ENCODE results near the gene TNIK.

TNIK gene

DNA sequence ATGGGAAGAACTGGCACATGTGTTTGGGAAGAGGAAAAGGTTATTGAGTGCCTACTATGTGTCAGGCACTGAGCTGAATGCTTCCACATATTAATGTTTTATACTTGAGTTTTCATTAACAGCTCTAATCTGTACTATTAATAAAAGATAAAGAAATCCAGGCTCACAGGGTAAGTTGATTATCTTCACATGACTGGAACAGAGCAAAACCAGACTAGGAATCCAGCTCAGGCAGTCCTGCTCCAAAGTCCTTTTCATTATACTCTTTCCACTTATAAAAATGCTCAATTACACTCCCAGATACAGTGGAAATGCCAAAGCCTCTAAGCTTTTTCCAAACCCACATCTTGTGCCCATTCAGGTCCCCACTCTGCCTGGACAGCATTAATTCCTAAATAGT, 97.6 kb downstream of the TNIK start:
- Histone ChIP-seq H3K9ac (ENCODE audit: low read length) (no peak overlapping the region), H3K27me3 (ENCODE audit: control insufficient read depth, insufficient read depth, low read length) (no peaks in the 10 kb centered on the region), H3K4me3 (ENCODE audit: low read length) (no peak overlapping the region), H3K9me3 (ENCODE audit: control insufficient read depth, low read length) (no peaks in the 10 kb centered on the region), H3K36me3 (ENCODE audit: control insufficient read depth, insufficient read depth, low read length) (no peaks in the 10 kb centered on the region), H3K4me1 (ENCODE audit: control insufficient read depth, insufficient read depth, low read length) (peaks cover 16% of the 10 kb centered on the region)

GRCh38 chr3:171358881-171359198, 101.4 kb downstream of the TNIK start:
- H3K27me3 ChIP-seq (ENCODE audit: control insufficient read depth, insufficient read depth, low read length), result no peaks in the 10 kb centered on the region
- no peak overlapping the region for H3K9ac ChIP-seq (ENCODE audit: low read length)
- H3K4me3 ChIP-seq (ENCODE audit: low read length), result no peak overlapping the region
- H3K9me3 ChIP-seq (ENCODE audit: control insufficient read depth, low read length), result no peaks in the 10 kb centered on the region
- H3K36me3 ChIP-seq (ENCODE audit: control insufficient read depth, insufficient read depth, low read length), result no peaks in the 10 kb centered on the region
- H3K4me1 ChIP-seq (ENCODE audit: control insufficient read depth, insufficient read depth, low read length), result peaks cover 40% of the 10 kb centered on the region

- no peaks in the 10 kb centered on the region for H3K9me3 ChIP-seq (ENCODE audit: control insufficient read depth, low read length)
- peaks cover 40% of the 10 kb centered on the region for H3K4me1 ChIP-seq (ENCODE audit: control insufficient read depth, insufficient read depth, low read length)
- no peak overlapping the region for H3K9ac ChIP-seq (ENCODE audit: low read length)
- no peaks in the 10 kb centered on the region for H3K36me3 ChIP-seq (ENCODE audit: control insufficient read depth, insufficient read depth, low read length)
- H3K27me3 ChIP-seq (ENCODE audit: control insufficient read depth, insufficient read depth, low read length), result no peaks in the 10 kb centered on the region
- no peak overlapping the region for H3K4me3 ChIP-seq (ENCODE audit: low read length)
Measured at GRCh38 chr3:171358181-171358880, 101.9 kb downstream of the TNIK start.

GRCh38 chr3:171357721-171358120, 102.5 kb downstream of the TNIK start:
- no peaks in the 10 kb centered on the region for H3K9me3 ChIP-seq (ENCODE audit: control insufficient read depth, low read length)

DNA sequence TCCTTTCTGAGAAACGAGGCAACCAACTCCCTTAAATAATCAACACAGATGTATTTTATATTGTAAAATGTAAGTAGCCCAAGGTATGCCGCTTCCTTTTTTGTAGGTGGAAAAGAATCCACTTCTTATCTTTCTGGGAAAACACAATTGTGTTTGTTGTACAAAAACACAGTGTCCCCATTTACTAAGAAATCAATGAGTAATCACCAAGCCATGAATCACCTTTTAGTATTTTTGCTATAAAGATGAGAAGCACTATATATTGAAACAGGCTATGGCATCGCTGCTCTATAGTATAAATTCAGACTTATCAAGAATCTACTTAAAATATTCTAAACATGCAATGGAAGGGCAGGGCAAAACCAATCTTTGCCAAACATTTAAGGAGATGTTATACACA, 104.0 kb downstream of the TNIK start:
- no peaks in the 10 kb centered on the region for H3K27me3 ChIP-seq (ENCODE audit: control insufficient read depth, insufficient read depth, low read length)

More at GRCh38 chr3:171357721-171358120, 102.5 kb downstream of the TNIK start:
- H3K4me1 ChIP-seq (ENCODE audit: control insufficient read depth, insufficient read depth, low read length), result peaks cover 39% of the 10 kb centered on the region
- H3K27me3 ChIP-seq (ENCODE audit: control insufficient read depth, insufficient read depth, low read length), result no peaks in the 10 kb centered on the region
- no peak overlapping the region for H3K4me3 ChIP-seq (ENCODE audit: low read length)
- no peaks in the 10 kb centered on the region for H3K36me3 ChIP-seq (ENCODE audit: control insufficient read depth, insufficient read depth, low read length)
- H3K9ac ChIP-seq (ENCODE audit: low read length), result no peak overlapping the region

GRCh38 chr3:171354706-171355582, 105.3 kb downstream of the TNIK start:
- peaks cover 47% of the 10 kb centered on the region for H3K4me1 ChIP-seq (ENCODE audit: control insufficient read depth, insufficient read depth, low read length)
- H3K36me3 ChIP-seq (ENCODE audit: control insufficient read depth, insufficient read depth, low read length), result no peaks in the 10 kb centered on the region

More for the DNA sequence above, 104.0 kb downstream of the TNIK start:
- H3K4me3 ChIP-seq (ENCODE audit: low read length), result no peak overlapping the region
- no peaks in the 10 kb centered on the region for H3K9me3 ChIP-seq (ENCODE audit: control insufficient read depth, low read length)
- H3K9ac ChIP-seq (ENCODE audit: low read length), result no peak overlapping the region
- H3K36me3 ChIP-seq (ENCODE audit: control insufficient read depth, insufficient read depth, low read length), result no peaks in the 10 kb centered on the region
- peaks cover 47% of the 10 kb centered on the region for H3K4me1 ChIP-seq (ENCODE audit: control insufficient read depth, insufficient read depth, low read length)

GRCh38 chr3:171354049-171354705, 106.0 kb downstream of the TNIK start:
- Histone ChIP-seq H3K36me3 (ENCODE audit: control insufficient read depth, insufficient read depth, low read length) (no peaks in the 10 kb centered on the region), H3K4me3 (ENCODE audit: low read length) (no peak overlapping the region), H3K27me3 (ENCODE audit: control insufficient read depth, insufficient read depth, low read length) (no peaks in the 10 kb centered on the region), H3K9me3 (ENCODE audit: control insufficient read depth, low read length) (no peaks in the 10 kb centered on the region), H3K4me1 (ENCODE audit: control insufficient read depth, insufficient read depth, low read length) (peaks cover 54% of the 10 kb centered on the region), H3K9ac (ENCODE audit: low read length) (no peak overlapping the region)

More at GRCh38 chr3:171354706-171355582, 105.3 kb downstream of the TNIK start:
- Histone ChIP-seq H3K9ac (ENCODE audit: low read length) (no peak overlapping the region), H3K9me3 (ENCODE audit: control insufficient read depth, low read length) (no peaks in the 10 kb centered on the region), H3K4me3 (ENCODE audit: low read length) (no peak overlapping the region), H3K27me3 (ENCODE audit: control insufficient read depth, insufficient read depth, low read length) (no peaks in the 10 kb centered on the region)

DNA sequence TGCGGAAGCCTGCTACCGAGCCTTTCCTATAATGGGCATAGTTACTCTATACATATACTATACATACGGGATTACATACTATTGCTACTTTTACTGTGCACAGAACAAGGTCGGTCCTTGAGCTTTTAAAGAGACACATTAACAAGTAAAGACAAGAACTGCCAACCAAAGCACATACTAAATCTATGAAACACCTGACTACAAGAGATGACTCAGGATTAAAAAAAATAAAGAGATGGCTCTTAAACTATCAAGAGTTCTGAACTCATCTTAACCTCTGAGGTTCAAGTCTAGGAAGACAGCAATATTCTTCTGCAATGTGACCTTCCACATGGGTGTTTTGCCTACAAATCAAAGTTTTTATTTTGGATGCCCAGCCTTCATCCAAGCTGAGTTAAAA, 106.8 kb downstream of the TNIK start:
- Histone ChIP-seq H3K4me1 (ENCODE audit: control insufficient read depth, insufficient read depth, low read length) (peaks cover 50% of the 10 kb centered on the region), H3K9me3 (ENCODE audit: control insufficient read depth, low read length) (no peaks in the 10 kb centered on the region), H3K27me3 (ENCODE audit: control insufficient read depth, insufficient read depth, low read length) (no peaks in the 10 kb centered on the region), H3K4me3 (ENCODE audit: low read length) (no peak overlapping the region), H3K9ac (ENCODE audit: low read length) (no peak overlapping the region), H3K36me3 (ENCODE audit: control insufficient read depth, insufficient read depth, low read length) (no peaks in the 10 kb centered on the region)

GRCh38 chr3:171352387-171352935, 107.7 kb downstream of the TNIK start:
- no peaks in the 10 kb centered on the region for H3K27me3 ChIP-seq (ENCODE audit: control insufficient read depth, insufficient read depth, low read length)
- H3K9ac ChIP-seq (ENCODE audit: low read length), result no peak overlapping the region
- H3K4me3 ChIP-seq (ENCODE audit: low read length), result no peak overlapping the region
- H3K9me3 ChIP-seq (ENCODE audit: control insufficient read depth, low read length), result no peaks in the 10 kb centered on the region
- no peaks in the 10 kb centered on the region for H3K36me3 ChIP-seq (ENCODE audit: control insufficient read depth, insufficient read depth, low read length)
- H3K4me1 ChIP-seq (ENCODE audit: control insufficient read depth, insufficient read depth, low read length), result peaks cover 56% of the 10 kb centered on the region

DNA sequence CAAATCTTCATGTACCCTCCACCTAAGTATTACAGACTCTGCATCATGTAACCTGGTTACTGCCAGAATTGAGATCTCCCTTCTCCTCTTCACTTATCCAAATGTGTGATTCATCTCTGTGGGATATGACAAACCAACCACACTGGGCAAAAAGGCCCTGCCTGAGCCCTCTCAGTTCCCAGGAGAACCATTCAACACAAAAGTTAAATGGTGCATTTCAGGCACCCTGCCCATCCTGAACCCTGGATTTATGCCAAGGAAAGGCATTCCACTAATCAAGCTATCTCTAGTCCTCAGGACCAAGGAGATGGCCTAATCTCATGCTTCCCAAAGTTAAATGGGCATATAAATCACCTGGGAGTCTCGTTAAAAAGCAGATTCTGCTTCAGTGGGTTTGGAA, 108.5 kb downstream of the TNIK start:
- no peak overlapping the region for H3K4me3 ChIP-seq (ENCODE audit: low read length)
- H3K9me3 ChIP-seq (ENCODE audit: control insufficient read depth, low read length), result no peaks in the 10 kb centered on the region
- peaks cover 62% of the 10 kb centered on the region for H3K4me1 ChIP-seq (ENCODE audit: control insufficient read depth, insufficient read depth, low read length)
- H3K9ac ChIP-seq (ENCODE audit: low read length), result no peak overlapping the region
- H3K27me3 ChIP-seq (ENCODE audit: control insufficient read depth, insufficient read depth, low read length), result no peaks in the 10 kb centered on the region
- H3K36me3 ChIP-seq (ENCODE audit: control insufficient read depth, insufficient read depth, low read length), result no peaks in the 10 kb centered on the region

- Histone ChIP-seq H3K9me3 (ENCODE audit: control insufficient read depth, low read length) (no peaks in the 10 kb centered on the region), H3K9ac (ENCODE audit: low read length) (no peak overlapping the region), H3K4me1 (ENCODE audit: control insufficient read depth, insufficient read depth, low read length) (peaks cover 63% of the 10 kb centered on the region), H3K4me3 (ENCODE audit: low read length) (no peak overlapping the region), H3K36me3 (ENCODE audit: control insufficient read depth, insufficient read depth, low read length) (no peaks in the 10 kb centered on the region), H3K27me3 (ENCODE audit: control insufficient read depth, insufficient read depth, low read length) (no peaks in the 10 kb centered on the region)
Measured at GRCh38 chr3:171350364-171350763, 109.8 kb downstream of the TNIK start.

- Histone ChIP-seq H3K27me3 (ENCODE audit: control insufficient read depth, insufficient read depth, low read length) (no peaks in the 10 kb centered on the region), H3K9ac (ENCODE audit: low read length) (no peak overlapping the region), H3K4me1 (ENCODE audit: control insufficient read depth, insufficient read depth, low read length) (peaks cover 59% of the 10 kb centered on the region), H3K36me3 (ENCODE audit: control insufficient read depth, insufficient read depth, low read length) (no peaks in the 10 kb centered on the region), H3K9me3 (ENCODE audit: control insufficient read depth, low read length) (no peaks in the 10 kb centered on the region), H3K4me3 (ENCODE audit: low read length) (no peak overlapping the region)
Measured at GRCh38 chr3:171349392-171349791, 110.8 kb downstream of the TNIK start.

Measured in mucosa of stomach (tissue), 1 donor.